Lung microvascular endothelial cell (primary cell): ENCODE measurements around the gene FOXO1. TPM values are rescaled to one million over a fixed set of nuclear protein-coding genes. Genes with fewer than 3 reads are reported as not detected.
A peak's percentile ranks its signal among the peaks of the same experiment; 100 is the strongest.

Experiments used
- DNase-seq, 2 donors: peaks; one replicate each; pipeline versions ENCODE4 v3.0.0 to v3.0.0-alpha.2; 2010; ENCODE audit warnings: low read depth in 2 of 2
- total RNA-seq: library from RNA; depleted of rRNA; stranded (reverse); fragments of >200 nt; gene quantifications from 2 replicates; pipeline ENCODE4 v1.2.1, GENCODE V29; 2014

The FOXO1 gene
- total RNA-seq, 1 donor from 2014 or later, result 21.6 TPM

DNA sequence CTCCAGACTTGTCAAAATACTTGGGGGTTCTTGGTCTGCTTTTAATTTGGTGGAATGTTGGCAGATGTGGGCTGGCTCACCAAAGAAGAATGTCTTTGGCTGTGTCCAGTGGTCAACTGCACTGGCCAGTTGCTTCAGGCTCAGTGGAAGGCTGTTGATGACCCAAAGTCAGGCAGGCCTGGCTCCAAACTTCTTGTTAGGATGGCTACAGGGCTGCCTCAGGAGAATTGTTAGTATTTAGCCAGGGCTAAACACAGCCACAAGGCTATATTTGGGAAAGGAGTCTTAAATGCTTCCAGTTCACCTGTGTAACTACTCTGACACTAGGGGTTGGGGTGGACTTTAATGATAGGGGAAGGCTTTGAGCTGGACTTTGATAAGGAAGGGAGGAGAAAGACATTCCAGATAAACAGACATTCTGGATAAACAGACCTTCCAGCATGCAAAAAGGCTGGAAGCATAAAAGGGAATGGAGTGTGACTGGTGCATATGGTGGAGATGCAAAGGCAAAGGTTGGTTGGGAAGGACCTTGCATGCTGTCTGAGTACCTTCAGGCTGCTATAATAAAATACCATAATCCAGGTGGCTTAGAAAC is 116.8 kb downstream of the FOXO1 start:
- DNase-seq, result no peak

DNA sequence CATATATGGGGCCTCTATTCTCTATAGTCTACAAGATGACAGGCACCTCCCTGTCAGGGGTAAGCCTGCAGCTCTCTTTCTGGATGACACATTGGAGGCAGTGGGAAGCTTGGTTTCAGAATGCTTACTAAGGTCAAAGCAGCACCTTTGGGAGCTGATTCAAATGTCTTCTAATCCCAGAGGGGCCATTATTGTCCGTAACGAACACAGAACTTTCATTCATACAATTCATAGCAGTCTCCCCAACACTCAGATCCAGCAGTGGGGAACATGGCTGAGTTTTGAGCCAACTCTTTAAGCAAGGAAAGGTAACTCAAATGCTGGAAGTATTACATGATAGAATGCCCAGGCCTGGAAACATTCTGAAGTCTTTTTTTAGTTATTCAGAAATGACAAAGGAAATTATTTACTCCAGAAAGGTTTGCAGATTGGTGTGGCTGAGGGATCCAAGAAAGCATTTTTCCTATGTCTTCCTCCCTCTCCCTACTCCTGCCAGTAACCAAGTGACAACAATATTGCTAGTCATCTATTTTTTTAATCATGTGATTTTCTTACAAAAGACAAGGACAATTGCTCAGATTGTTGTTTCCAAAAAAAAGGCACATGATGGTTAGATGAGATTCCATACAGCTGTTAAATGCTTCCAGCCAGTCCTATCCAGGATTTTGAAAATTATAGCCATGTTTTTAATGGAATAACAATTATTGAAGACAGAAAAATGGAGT is 118.7 kb downstream of the FOXO1 start:
- DNase-seq, result no peak

DNA sequence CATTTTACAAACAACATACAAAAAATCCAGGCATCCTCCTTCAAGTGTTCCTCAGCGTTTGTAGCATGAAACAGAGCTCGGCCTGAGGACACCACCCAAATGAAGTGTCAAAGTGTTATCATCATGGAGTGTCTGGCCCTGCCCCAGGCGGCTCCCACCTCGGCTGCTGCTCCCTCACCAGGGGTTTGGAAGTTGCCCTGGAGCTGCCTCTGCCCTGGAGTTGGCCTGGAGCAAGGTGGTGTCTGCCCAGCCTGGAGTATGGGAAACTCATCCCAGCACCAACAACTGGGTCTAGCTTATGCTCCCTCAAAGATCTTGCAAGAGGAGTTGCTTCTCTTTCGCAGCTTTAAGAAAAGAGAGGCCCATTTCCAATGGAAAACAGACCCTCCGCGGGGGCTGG is 120.4 kb downstream of the FOXO1 start:
- DNase-seq, result no peak

DNA sequence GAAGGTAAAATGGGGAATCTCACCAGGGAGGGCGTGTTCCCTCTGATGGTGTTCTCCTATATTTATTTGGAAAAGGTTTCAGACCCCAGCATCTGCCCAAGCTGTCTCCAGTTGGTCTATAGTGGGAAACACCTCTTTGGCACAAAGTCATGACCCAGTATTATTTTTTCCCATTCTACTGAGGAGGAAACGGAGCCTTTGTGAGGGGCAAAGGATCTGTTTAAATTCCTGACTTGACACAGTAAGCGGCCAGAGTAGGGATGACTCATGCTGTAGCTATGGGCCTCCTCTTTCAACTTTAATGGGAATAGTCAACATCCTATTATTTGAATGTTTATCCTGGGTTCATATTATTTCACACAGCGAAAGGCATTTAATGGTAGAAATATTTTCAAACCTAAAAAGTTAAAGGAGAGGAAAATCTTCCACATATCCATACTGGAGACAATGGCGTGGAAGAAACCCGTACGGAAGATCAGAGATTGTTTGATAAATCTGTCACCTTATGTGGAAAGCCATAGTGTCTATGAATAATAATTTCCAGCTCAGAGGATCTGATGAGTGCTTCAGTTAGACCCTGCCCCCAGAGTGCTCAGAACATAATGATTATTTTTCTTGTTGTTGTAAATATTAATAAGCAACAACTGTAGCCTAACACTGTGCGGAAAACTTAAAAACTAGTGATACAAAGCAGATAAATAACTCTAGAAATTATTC is 126.0 kb downstream of the FOXO1 start:
- DNase-seq, result peak; percentile 93 to 94

DNA sequence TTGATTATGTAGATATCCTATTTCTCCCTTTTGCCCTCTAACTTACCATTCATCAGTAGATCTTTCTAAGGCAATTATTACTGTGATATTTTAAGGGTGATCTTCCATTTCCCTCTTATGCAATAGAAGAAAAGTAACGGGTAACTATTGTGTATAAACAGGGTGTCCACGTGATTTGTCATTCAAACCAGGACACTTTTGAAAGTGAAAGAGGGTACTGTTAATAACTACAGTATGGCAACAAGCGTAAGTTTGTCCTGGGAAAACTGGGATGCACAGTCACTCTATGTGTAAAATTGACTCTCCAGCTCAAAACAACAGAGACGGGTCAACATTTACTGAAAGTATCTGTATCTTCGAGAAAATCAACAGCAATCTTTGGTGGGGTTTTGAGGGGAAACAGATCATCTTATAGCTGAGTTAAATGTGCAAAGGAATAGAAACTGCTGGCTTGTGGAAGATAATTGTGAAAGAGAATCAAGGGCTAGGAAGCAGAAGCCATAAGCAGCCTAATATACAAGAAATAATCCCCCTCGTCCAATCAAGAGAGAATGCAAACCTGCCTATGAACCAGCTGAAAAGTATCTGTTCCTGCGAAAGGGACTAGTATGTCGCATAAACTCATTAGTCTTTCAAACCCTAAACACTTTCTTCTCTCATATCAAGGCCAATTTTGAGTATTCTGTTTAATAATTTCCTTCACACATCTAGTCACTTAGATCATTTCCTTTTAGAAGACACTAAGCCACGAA is 126.7 kb downstream of the FOXO1 start:
- DNase-seq, result peak; percentile 49 to 63

DNA sequence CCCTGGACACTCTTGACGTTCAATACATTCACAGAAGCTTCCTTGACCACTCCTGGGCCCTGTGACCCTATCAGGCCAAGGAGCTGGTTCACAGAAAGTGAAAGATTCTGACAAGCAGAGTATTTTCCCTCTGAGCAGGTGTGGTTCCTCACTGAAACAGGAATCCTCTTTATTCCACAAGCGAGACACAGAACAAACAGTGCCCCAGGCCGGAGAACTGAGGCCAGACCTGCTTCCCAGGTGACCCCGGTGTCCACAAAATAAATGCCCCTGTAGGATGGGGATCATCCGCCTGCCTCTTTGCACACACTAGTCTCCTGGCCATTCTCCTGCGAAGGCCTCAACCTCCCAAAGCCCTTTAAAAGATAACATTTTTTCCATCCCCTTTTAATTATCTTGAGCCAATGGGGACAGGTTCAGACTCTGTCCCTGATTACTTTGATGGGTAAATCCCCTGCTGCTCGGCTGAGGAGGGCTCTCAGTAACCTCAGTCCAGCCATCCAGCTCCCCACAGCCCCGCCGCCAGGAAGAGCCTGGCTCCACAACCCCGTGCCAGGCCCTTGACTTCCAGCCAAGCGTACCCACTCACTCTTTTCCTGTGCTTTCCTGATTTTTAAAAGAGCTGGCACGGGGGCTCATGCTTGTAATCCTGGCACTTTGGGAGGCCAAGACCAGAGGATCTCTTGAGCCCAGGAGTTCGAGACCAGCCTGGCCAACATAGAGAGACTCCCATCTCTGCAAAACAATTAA is 129.1 kb downstream of the FOXO1 start:
- DNase-seq, result no peak

DNA sequence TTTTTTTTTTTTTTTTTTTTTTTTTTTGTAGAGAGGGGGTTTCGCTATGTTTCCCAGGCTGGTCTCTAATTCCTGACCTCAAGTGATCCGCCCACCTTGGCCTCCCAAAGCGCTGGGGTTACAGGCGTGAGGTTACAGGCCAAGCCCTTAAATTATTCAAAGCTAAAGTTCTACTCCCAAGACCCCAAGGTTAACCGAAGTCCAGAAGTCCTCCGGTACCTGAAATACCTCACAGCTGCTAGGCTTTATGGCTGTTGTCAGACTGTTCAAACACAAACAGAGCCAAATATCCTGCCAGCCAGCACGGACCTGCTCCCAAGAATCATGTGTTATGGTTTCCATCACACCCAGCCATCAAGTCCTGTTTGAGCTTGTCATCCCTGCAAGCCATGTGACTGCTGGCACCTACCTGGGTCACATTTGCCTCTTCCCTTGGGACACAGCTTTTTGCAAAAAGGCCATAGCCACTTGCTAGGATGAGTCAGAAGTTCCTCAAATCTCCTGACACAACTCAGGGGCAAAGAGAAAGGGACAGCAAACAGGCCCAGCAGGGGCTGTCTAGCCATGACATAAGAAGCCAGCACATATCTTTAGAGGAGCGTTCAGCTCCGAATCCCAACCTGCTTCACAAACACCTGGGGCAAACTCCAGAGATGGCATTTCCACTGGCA is 129.9 kb downstream of the FOXO1 start:
- DNase-seq, result peak in 1 of 2 donors; percentile 77

DNA sequence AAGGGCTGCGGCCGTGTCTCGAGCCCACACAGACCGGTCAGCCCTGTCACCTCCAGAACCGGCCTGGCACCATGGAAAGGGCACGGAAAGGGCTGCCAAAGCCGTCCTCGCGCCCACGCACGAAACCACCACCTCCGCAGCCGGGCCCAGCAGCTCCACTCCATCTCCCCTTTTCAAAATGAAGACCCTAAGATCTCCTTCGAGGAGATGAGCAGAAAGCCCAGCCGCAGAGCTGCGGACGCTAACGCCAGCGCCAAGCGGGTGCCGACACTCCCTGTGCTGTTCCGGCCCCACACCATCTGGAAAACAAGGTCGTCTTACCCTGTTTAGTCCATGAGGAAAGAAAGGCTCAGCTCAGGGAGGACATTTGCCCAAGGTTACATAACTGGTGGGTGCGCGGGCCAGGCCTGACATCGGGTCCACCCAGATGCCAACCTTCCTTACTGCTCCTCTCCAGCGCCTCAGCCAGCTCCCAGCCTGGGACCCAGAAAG is 131.1 kb downstream of the FOXO1 start:
- no peak for DNase-seq

DNA sequence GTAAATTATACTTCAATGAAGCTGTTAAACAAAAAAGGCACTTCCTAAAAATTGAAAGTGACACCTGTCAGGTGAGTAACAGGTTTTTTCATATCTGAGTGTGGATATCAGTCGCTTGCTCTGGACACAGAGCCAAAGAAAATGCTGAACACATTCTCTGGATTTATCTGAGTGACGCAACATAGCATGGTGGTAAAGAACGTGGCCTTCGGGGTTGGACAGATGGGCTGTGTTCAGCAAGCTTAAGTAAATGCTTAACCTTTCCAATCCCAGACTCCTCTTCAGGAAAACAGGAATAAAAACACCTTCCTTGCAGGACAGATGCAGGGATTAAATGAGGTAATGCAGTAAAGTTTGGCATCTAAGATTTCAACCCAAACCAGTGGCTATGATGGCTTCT is 132.0 kb downstream of the FOXO1 start:
- DNase-seq, result no peak

DNA sequence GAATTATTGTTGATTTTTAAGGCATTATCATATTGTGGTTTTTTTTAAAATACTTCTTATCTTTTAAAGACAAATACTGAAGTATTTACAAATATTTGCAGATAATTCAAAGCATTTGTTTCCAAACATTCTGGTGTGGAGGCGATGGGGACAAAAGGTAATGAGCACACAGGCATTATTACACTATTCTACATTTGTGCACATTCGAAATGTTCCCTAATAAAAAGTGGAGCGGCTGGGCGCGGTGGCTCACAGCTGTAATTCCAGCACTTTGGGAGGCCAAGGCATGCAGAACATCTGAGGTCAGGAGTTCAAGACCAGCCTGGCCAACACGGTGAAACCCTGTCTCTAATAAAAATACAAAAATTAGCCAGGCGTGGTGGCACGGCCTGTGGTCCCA is 133.4 kb downstream of the FOXO1 start:
- DNase-seq, result no peak

DNA sequence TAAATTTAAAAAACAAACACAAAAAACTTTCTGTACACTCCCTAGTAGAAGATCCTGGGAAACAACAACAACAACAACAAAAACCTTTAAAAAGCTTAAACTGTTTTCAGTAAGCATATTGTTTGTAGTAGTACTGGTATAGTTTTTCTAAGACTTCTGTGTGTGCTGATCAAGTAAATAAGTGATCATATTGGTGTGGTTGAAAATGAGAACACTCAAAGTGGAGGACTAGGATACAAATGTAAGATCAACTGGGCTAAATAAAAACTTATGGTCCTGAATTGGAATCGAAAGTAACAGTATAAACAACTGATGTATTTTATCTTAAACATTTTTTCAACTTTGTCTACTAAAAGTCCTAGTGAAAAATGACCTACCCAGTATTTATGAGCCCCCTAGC is 135.5 kb downstream of the FOXO1 start:
- no peak for DNase-seq

DNA sequence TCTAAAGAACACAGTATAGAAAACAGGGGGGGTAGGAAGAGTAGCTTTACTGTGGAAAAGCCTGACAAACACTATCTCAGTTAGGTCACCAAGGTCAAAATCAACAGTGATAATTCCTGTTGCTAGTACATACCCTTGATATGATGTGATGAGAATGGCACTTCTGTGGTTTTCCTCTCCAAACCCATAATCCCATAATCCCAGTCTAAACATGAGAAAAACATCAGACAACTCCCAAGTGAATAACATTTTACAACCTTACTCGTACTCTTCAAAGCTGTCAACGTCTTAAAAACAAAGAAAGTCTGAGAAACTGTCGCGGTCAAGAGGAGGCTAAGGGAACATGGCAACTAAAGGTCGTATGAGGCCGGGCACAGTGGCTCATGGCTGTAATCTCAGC is 137.6 kb downstream of the FOXO1 start:
- DNase-seq, result no peak

DNA sequence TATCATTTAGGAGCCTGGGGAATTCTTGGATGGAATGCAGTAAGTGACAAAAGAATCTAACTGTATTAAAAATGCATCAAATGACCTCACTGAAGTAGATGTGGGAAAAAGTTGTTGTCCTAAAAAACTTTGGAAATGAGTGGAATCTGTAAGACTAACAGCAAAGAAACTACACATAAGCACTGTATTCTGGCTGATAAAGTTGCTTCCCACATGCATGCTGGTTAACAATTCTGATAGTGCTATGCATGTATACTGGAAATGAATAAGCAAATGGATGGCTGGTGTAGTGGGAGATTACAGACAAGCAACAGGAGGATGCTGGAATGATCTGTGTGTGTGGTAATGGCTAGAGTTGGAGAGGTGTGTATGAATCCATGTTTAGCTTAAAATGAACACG is 138.5 kb downstream of the FOXO1 start:
- DNase-seq, result no peak

DNA sequence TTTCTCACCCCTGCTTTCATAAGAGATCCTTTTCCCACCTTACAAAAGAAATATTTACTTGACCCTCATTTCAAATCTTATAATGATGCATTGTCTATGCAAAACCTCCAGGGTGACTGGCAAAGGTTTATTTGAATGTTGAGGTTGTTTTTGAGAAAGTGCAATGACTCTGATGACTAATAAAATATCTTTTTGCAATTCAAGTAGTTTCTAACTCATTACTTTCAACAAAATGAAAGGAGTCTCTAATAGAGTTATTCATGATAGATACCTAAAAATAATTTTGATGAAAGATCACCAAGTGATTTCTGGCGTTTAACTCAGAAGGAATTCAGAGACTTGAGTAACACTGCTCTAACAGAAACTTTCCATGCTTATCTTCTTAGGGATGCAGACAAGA is 144.2 kb downstream of the FOXO1 start:
- no peak for DNase-seq

DNA sequence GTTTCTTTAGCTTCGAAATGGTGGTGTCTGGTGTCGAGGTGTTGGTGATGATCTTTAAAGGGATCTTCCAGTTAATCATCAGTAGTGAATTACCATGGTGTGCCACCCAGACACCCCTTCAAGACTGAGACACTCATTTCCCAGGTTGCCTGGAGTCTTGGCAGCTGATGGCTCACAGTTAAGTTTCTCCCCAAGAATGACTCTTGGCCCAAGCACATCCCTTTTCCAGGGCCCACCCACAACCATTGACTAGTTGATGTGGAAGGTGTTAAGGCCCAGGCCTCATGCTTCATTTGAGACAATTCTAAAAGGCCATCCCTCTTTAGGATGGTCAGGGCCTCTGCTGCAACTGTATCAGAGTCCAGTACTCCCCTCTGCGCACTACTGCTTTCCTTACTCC is 145.5 kb downstream of the FOXO1 start:
- DNase-seq, result no peak

DNA sequence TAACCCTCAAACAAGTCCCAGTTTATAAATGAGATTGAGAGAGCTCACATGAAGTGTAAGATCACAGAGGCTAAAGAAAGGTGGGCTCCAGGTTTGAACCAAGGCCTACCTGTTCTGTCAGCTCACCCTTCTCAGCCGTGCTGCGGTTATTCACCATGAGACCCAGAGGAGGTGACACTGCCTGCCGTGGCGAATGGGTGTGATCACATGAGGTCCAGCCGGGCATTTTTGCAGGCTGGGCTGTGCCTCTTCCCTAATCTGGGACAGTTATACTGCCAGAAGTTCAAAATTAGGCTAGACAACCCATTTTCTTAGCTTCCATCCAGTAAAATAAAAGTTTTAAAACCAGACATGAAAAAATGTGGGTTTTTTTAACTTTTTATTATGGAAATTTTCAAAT is 146.8 kb downstream of the FOXO1 start:
- DNase-seq, result no peak

DNA sequence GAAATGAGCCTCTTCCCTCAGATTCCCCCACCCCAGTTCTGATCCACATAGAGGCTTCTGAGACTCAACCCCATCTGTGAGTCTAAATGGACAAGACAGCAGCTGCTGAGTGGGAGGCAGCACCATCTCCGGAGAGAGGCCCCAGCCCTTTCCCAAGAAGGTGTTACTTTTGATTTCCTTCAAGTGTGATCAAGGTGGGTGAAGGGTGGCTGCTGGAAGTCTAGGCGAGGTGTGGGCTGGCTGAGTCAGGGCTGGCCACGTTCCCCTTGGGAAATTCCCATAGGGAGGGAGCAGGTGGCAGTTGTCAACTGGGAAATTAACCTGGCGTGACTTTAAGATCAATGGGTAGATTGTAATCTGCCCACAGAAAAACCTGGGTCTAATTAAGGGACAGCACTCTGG is 148.0 kb downstream of the FOXO1 start:
- peak in 1 of 2 donors; percentile 60 for DNase-seq

DNA sequence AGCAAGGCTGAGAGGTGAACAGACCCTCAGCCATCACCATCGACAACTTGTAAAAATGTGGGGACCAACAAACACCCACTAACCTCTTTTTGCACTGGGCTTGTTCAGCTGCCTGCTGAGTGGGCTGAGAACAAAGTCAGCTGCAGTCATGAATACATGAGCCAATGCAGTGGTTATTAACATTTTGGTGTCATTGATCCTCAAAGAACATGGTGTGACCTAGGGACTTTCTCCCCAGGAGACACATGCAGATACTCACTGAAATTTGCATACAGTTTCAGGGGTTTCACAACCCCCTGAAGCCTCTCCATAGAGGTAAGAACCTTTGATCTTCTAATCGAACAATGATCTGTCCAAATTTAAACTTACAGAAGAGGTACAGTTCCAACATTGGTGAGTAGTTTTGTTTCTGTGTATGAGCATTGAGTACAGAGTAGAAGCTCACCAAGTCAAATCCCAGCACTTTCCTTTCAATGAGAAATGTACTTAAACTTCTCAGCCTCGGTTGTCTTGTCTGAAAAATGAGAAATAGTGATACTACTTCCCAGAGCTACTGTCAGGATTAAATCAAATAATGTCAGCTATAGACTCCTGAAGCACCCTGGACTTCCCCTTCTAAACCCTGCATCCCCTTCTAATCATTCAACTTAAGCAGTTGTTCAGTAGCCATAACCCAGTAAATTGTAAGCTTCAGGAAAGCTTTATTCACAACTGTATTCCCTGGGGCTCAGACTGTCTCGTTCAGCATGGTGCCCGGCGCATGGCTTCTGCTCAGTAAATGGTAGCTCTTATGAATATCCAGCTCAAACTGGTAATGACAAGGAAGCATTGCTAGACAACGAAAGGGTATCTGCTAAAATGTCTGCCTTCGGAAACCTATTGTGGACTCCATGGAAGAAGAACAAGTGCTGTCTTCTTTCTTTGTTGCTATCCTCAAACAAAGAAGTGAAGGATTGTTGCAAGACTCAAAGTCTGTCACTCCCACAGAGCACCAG is 148.7 kb downstream of the FOXO1 start:
- no peak for DNase-seq

DNA sequence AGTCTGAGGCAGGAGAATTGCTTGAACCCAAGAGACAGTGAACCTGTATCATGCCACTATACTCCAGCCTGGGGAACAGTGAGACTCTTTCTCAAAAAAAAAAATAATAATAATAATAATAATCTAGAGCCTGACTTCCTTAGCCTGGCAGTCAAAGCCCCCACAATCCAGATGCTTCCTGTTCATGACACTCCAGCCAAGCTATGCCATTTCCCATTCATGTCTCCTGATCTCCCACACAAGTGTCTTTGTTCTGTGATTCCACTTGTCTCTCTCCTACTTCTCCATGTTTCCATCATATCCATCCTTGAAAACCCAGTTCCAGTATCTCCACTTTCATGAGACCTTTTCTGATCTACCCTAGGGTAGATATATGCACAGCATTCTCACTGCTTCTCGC is 150.7 kb downstream of the FOXO1 start:
- DNase-seq, result peak; percentile 60 to 79
